Brain microvascular endothelial cell (primary cell): Measurements from ENCODE around the gene CDH4.

ENCODE experiments used
- DNase-seq: peaks from one replicate; pipeline ENCODE4 v3.0.0-alpha.2; 2020
- H3K27ac ChIP-seq: fragments of 250-450 bp; sonication (Bioruptor Pico); 2 replicates; pipeline ENCODE4 v1.5.1; 2020; ENCODE audit warnings: mild to moderate bottlenecking, moderate library complexity
- H3K27me3 ChIP-seq: fragments of 250-450 bp; sonication (Bioruptor Pico); replicated peaks from 2 replicates; pipeline ENCODE4 v1.5.1; 2020; ENCODE audit warnings: mild to moderate bottlenecking
- H3K36me3 ChIP-seq: fragments of 250-450 bp; sonication (Bioruptor Pico); replicated peaks from 2 replicates; pipeline ENCODE4 v1.5.1; 2020; ENCODE audit warnings: mild to moderate bottlenecking
- H3K4me3 ChIP-seq: 2 replicates; pipeline ENCODE4 v1.5.1; 2011; ENCODE audit warnings: low read depth, mild to moderate bottlenecking, control low read depth, low read length, moderate library complexity
- CTCF ChIP-seq: IDR thresholded peaks from 2 replicates; pipeline ENCODE4 v1.5.1; 2011; ENCODE audit warnings: low read depth, mild to moderate bottlenecking, moderate library complexity, low read length, control low read depth, inconsistent platforms; ENCODE audit errors: missing control alignments
- in situ Hi-C: cut with HindIII; loops from 2 replicates; pipeline ENCODE4 v1.10.0; 2017; ENCODE audit warnings: low sequenced_read_pairs, low pct_ligation_motif_present

Gene CDH4

DNA sequence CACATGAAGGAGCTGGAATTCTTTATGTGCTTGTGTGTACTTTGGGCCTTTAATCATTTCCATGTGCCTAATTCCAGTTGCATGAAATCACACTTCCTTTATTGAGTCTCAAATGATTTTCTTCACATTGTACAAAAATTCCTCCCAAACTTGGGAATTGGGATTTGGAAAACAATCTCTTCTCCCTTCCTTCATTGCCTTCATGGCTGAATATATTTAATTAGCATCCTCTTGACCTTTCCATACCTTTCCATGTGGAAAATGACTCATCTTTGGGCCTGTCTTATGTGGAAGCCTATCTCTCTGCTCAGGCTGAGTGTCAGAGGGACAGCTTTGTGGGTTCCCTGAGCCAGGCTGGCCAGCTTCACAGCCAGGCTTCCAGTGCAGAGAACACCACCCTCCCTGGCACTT is 33.0 kb upstream of the CDH4 start:
- in situ Hi-C loops, result no loop called here
- TF ChIP-seq CTCF, result no peak
- Histone ChIP-seq H3K27me3 (no peaks in the 10 kb centered on the region), H3K4me3 (no peak overlapping the region), H3K36me3 (no peaks in the 10 kb centered on the region), H3K27ac (no peak overlapping the region)
- DNase-seq, result no peak

DNA sequence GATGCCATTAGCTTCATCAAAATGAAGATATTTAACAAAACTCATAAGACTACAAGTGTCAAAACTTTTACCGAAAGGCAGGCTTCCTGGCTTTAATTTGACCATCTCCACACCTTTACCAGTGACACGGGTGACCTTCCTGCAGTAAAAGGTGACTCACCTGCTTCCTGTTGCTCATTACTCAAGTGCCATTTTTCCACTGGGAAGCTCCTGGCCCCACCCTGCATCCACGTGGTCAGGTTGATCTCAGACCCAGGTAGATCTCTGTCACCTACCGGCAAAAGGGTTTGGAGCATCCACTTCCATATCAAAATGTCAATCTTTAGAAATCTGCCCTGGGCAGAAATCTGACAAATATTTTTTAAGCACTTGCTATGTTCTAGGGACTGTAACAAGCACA is 31.9 kb upstream of the CDH4 start:
- in situ Hi-C loops, result no loop called here
- no peak for TF ChIP-seq CTCF
- no peak for DNase-seq
- Histone ChIP-seq H3K27me3 (no peaks in the 10 kb centered on the region), H3K27ac (no peak overlapping the region), H3K4me3 (no peak overlapping the region), H3K36me3 (no peaks in the 10 kb centered on the region)

DNA sequence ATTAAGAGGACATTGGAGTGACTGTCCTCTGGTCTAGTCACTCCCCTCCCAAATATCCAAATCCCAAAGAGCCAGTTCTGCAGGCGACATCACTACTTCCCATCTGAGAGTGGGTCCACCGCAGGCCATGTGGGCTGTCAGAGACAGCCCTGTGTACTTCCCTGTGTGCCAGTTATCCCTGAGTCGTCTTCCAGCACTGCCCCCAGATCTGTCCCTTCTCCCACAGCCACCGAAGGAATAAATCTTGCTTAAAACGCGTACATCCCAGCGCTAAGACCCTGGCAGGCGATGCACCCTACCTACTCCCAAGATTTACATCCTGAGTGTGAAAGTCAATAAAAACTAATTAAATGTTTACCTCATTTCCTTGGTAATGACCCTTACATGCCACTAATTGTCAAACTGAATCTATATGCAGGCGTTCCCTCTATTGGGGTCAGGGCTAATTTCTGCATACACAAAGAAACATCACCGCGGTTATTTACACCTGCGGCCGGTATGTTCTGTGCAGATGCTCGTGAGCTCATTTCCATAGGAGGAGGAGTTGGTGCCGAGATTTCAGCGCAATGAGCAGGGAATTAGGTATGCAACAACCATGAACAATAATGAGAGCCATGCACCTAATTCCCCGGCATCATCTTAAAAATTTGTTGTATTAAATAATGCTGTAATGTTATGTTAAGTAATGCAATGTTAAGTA is 31.3 kb upstream of the CDH4 start:
- in situ Hi-C loops, result no loop called here
- H3K27me3 ChIP-seq, result no peaks in the 10 kb centered on the region
- H3K27ac ChIP-seq, result no peak overlapping the region
- no peak for DNase-seq
- TF ChIP-seq CTCF, result no peak
- H3K4me3 ChIP-seq, result no peak overlapping the region
- H3K36me3 ChIP-seq, result no peaks in the 10 kb centered on the region

DNA sequence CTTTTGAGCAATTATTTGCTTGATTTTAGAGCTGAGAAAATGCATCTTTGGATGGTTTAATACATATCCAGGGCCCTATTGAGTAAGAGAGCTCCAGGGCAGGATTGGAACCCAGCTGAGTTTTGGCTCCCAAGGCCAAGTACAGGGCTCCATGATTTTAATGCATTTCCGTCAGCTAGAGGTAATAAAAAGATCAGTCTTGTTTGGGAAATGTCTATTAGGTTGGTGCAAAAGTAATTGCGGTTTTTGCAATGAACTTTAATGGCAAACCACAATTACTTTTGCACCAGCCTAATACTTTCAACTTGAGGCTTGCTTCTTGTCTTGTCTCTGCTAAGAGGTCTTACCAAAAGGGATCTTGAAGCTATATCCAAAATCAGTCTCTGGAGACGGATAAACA is 29.4 kb upstream of the CDH4 start:
- in situ Hi-C loops, result no loop called here
- Histone ChIP-seq H3K4me3 (no peak overlapping the region), H3K27ac (no peak overlapping the region), H3K27me3 (no peaks in the 10 kb centered on the region), H3K36me3 (no peaks in the 10 kb centered on the region)
- no peak for DNase-seq
- TF ChIP-seq CTCF, result no peak

DNA sequence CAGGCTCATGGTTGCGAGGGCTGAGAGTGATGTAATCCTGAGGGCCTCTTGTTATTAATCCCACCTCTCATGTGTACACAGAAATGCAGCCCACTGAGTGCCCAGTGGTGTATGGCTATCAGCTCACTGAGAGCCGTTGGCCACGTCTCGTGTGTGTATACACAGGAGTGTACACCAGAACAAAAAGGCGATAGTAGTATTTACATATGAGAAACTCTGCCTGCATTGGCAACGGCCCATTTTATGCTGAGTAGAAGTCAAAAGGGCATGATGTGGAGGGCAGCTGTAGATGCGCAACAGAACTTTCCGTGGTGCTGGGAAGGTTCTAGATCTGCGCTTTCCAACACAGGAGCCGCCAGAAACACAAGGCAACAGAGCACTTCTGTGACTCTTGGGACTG is 28.9 kb upstream of the CDH4 start:
- TF ChIP-seq CTCF, result no peak
- Histone ChIP-seq H3K27me3 (no peaks in the 10 kb centered on the region), H3K4me3 (no peak overlapping the region), H3K27ac (no peak overlapping the region), H3K36me3 (no peaks in the 10 kb centered on the region)
- DNase-seq, result no peak
- in situ Hi-C loops, result no loop called here

DNA sequence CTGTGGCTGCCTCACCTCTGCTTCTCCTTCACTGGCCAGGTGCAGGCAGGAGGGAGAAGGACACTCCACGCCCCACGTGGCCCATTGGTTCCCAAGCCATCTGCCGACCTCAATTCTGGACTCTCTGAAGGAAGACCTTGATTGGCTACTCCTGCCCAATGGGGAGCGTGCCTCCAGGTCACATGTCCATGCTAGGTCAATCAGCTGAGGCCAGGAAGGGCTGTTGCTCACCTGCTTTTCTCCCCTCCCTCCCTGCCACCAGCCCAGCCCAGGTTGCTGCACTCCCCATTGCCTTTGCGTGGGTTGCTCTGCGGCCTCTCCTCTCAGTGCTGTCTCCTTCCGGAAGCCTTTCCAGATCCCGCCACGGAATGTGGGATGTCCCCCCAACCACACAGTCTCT is 21.9 kb upstream of the CDH4 start:
- in situ Hi-C loops, result no loop called here
- Histone ChIP-seq H3K27me3 (no peaks in the 10 kb centered on the region), H3K36me3 (no peaks in the 10 kb centered on the region), H3K27ac (no peak overlapping the region), H3K4me3 (no peak overlapping the region)
- DNase-seq, result no peak
- TF ChIP-seq CTCF, result no peak
